GM18526 (cell line): ENCODE results near the gene KIAA0408.

ENCODE experiments used
- POLR2A ChIP-seq: IDR thresholded peaks from 3 replicates; pipeline ENCODE4 v1.6.1; 2011; ENCODE audit not compliant: insufficient read length; ENCODE audit errors: extremely low read depth

The KIAA0408 gene

GRCh38 chr6:127459231-127459641 lies at the start of gene KIAA0408:
Gene KIAA0408, minus strand, starts transcription at chr6:127459389. Its CDS starts 5,408 bp downstream, at chr6:127453981.
- TF ChIP-seq POLR2A, result no peak

- no peak for TF ChIP-seq POLR2A
Observed at GRCh38 chr6:127506894-127507293, 47.7 kb upstream of the KIAA0408 start.

- TF ChIP-seq POLR2A, result no peak
Observed at GRCh38 chr6:127503022-127503421, 43.8 kb upstream of the KIAA0408 start.

GRCh38 chr6:127497410-127497809 lies 38.2 kb upstream of the KIAA0408 start:
- no peak for TF ChIP-seq POLR2A

- TF ChIP-seq POLR2A, result no peak
Observed at GRCh38 chr6:127496471-127496870, 37.3 kb upstream of the KIAA0408 start.

GRCh38 chr6:127494240-127494767 lies 35.1 kb upstream of the KIAA0408 start:
- no peak for TF ChIP-seq POLR2A

- no peak for TF ChIP-seq POLR2A
Observed at GRCh38 chr6:127489248-127489647, 30.1 kb upstream of the KIAA0408 start.

GRCh38 chr6:127486934-127487333 lies 27.7 kb upstream of the KIAA0408 start:
- TF ChIP-seq POLR2A, result no peak

GRCh38 chr6:127484212-127484863 lies 25.1 kb upstream of the KIAA0408 start:
- no peak for TF ChIP-seq POLR2A

- TF ChIP-seq POLR2A, result no peak
Observed at GRCh38 chr6:127483399-127484055, 24.3 kb upstream of the KIAA0408 start.

GRCh38 chr6:127482325-127482724 lies 23.1 kb upstream of the KIAA0408 start:
- TF ChIP-seq POLR2A, result no peak

- TF ChIP-seq POLR2A, result no peak
Observed at GRCh38 chr6:127481628-127482027, 22.4 kb upstream of the KIAA0408 start.

- no peak for TF ChIP-seq POLR2A
Observed at GRCh38 chr6:127481111-127481510, 21.9 kb upstream of the KIAA0408 start.

GRCh38 chr6:127477658-127478057 lies 18.5 kb upstream of the KIAA0408 start:
- TF ChIP-seq POLR2A, result no peak

GRCh38 chr6:127475823-127476176 lies 16.6 kb upstream of the KIAA0408 start:
- TF ChIP-seq POLR2A, result no peak

GRCh38 chr6:127475135-127475822 lies 16.1 kb upstream of the KIAA0408 start:
- no peak for TF ChIP-seq POLR2A
